OCI-LY7 (cell line): ENCODE results near the gene PHF20. TPM values are rescaled to one million over a fixed set of nuclear protein-coding genes. Genes with fewer than 3 reads are reported as not detected.

Experiments used
- BruUV-seq: library from RNA; stranded (reverse); fragments of 400-500 nt; replicated peaks from 2 replicates; lab custom pipeline; 2021; lab: Mats Ljungman, UMichigan
- CTCF ChIA-PET: fragments of 300-600 bp; sonication (Branson Sonifier 250); formaldehyde crosslinking; loops from one replicate; lab custom pipeline; 2022; ENCODE audit warnings: antibody characterized with exemption; ENCODE audit not compliant: unreplicated experiment; lab: Charles Lee
- POLR2A ChIA-PET: fragments of 300-600 bp; sonication (Branson Sonifier 250); formaldehyde crosslinking; loops from one replicate; lab custom pipeline; 2022; ENCODE audit warnings: antibody characterized with exemption; lab: Charles Lee
- DNase-seq: peaks from one replicate; pipeline ENCODE4 v3.0.0-alpha.2; 2015; ENCODE audit warnings: low spot score
- H2AFZ ChIP-seq: fragments of 200-600 bp; sonication (generic), shearing (Covaris generic); 2 replicates; pipeline ENCODE4 v1.6.1; 2014; ENCODE audit warnings: mild to moderate bottlenecking, antibody characterized with exemption, low read length, moderate library complexity
- H3K27ac ChIP-seq: fragments of 200-600 bp; sonication (generic); 2 replicates; pipeline ENCODE4 v1.5.1; 2014; ENCODE audit warnings: mixed run types, low read depth, mild to moderate bottlenecking, moderate library complexity, low read length, inconsistent platforms; ENCODE audit not compliant: poor library complexity, severe bottlenecking
- H3K36me3 ChIP-seq: fragments of 200-600 bp; sonication (generic); 2 replicates; pipeline ENCODE4 v1.6.1; 2014; ENCODE audit warnings: mild to moderate bottlenecking, antibody characterized with exemption, low read length, moderate library complexity, mixed read lengths; ENCODE audit not compliant: insufficient read depth
- H3K4me1 ChIP-seq: fragments of 200-600 bp; sonication (generic); 2 replicates; pipeline ENCODE4 v1.5.1; 2014; ENCODE audit warnings: mild to moderate bottlenecking, low read length; ENCODE audit not compliant: insufficient read depth, poor library complexity, severe bottlenecking
- H3K4me2 ChIP-seq: fragments of 200-600 bp; sonication (generic); 2 replicates; pipeline ENCODE4 v1.6.1; 2014; ENCODE audit warnings: mild to moderate bottlenecking, low read length
- H3K4me3 ChIP-seq: fragments of 200-600 bp; sonication (generic); 2 replicates; pipeline ENCODE4 v1.5.1; 2014; ENCODE audit warnings: mild to moderate bottlenecking, low read depth, low read length; ENCODE audit not compliant: poor library complexity, severe bottlenecking
- H3K79me2 ChIP-seq: fragments of 200-600 bp; sonication (generic); 2 replicates; pipeline ENCODE4 v1.6.1; 2016; ENCODE audit warnings: low read depth, mild to moderate bottlenecking, low read length, moderate library complexity, mixed read lengths; ENCODE audit not compliant: insufficient read depth
- H3K9me2 ChIP-seq: fragments of 200-600 bp; sonication (generic); 2 replicates; pipeline ENCODE4 v1.6.1; 2016; ENCODE audit warnings: mild to moderate bottlenecking, low read length, mixed read lengths; ENCODE audit not compliant: insufficient read depth
- H3K9me3 ChIP-seq: fragments of 200-600 bp; sonication (generic); 2 replicates; pipeline ENCODE4 v1.6.1; 2014; ENCODE audit warnings: mild to moderate bottlenecking, mixed run types, low read length, mixed read lengths
- H4K20me1 ChIP-seq: fragments of 200-600 bp; sonication (generic); 2 replicates; pipeline ENCODE4 v1.6.1; 2014; ENCODE audit warnings: mild to moderate bottlenecking, antibody characterized with exemption, low read length, moderate library complexity, mixed read lengths; ENCODE audit not compliant: insufficient read depth
- EZH2phosphoT487 ChIP-seq: fragments of 200-600 bp; sonication (generic); IDR thresholded peaks from 2 replicates; pipeline ENCODE4 v1.6.1; 2018; ENCODE audit warnings: low read depth, borderline replicate concordance, mild to moderate bottlenecking, mixed run types, antibody characterized with exemption, low read length, moderate library complexity, mixed read lengths
- intact Hi-C: fragments of 100-400 bp; cut with micrococcal nuclease; formaldehyde crosslinking; loops from one replicate; pipeline ENCODE4 v1.10.0; 2022; ENCODE audit not compliant: unreplicated experiment
- total RNA-seq, 2 experiments: library from RNA; depleted of rRNA in 1 of 2; stranded (reverse); fragments of >200 nt in 1 of 2; shearing (Covaris generic) in 1 of 2; gene quantifications; 2 replicates each; pipeline ENCODE4 v1.2.3, GENCODE V29; 2014 to 2022
- TF ChIP-seq, protein P1 (sequence below): fragments of 200-600 bp; sonication (generic); conservative IDR thresholded peaks from 2 replicates; pipeline ENCODE4 v1.5.1; 2014; ENCODE audit warnings: mild to moderate bottlenecking, antibody characterized with exemption, low read length, moderate library complexity, mixed read lengths

The PHF20 gene
- total RNA-seq, 2 experiments from 2014 or later: 37.9 to 47.8 TPM

DNA sequence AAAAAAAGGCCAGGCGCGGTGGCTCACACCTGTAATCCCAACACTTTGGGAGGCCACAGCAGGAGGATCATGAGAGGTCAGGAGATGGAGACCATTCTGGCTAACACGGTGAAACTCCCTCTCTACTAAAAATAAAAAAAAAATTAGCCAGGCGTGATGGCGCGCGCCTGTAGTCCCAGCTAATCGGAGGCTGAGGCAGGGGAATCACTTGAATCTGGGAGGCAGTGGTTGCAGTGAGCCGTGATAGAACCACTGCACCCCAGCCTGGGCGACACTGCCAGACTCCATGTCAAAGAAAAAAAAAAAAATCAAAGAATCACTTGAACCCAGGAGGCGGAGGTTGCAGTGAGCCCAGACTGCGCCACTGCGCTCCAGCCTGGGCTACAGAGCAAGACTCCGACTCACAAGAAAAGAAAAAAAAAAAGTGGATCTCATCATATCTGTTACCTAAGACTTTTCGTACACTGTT, 33.9 kb upstream of the PHF20 start:
- H3K36me3 ChIP-seq: peaks cover 91% of the 10 kb centered on the region
- no peaks in the 10 kb centered on the region for H3K9me2 ChIP-seq
- H3K9me3 ChIP-seq: no peaks in the 10 kb centered on the region
- no peak overlapping the region for H2AFZ ChIP-seq
- no peak overlapping the region for H3K27ac ChIP-seq
- no peak overlapping the region for H3K4me3 ChIP-seq
- no TSS peak for BruUV-seq
- no peak overlapping the region for H3K4me2 ChIP-seq
- H4K20me1 ChIP-seq: peaks cover 62% of the 10 kb centered on the region
- ChIA-PET CTCF (no interaction called here), POLR2A (no interaction called here)
- DNase-seq: no peak
- H3K79me2 ChIP-seq: peaks cover 95% of the 10 kb centered on the region
- H3K4me1 ChIP-seq: peaks cover 45% of the 10 kb centered on the region
- TF ChIP-seq EZH2phosphoT487: no peak
- TF ChIP-seq, protein P1, sequence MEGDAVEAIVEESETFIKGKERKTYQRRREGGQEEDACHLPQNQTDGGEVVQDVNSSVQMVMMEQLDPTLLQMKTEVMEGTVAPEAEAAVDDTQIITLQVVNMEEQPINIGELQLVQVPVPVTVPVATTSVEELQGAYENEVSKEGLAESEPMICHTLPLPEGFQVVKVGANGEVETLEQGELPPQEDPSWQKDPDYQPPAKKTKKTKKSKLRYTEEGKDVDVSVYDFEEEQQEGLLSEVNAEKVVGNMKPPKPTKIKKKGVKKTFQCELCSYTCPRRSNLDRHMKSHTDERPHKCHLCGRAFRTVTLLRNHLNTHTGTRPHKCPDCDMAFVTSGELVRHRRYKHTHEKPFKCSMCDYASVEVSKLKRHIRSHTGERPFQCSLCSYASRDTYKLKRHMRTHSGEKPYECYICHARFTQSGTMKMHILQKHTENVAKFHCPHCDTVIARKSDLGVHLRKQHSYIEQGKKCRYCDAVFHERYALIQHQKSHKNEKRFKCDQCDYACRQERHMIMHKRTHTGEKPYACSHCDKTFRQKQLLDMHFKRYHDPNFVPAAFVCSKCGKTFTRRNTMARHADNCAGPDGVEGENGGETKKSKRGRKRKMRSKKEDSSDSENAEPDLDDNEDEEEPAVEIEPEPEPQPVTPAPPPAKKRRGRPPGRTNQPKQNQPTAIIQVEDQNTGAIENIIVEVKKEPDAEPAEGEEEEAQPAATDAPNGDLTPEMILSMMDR: no peak
- intact Hi-C loops: loop anchor here (5.0 kb wide), 1 partner anchor 36 kb away; no protein-coding TSS in a partner anchor

DNA sequence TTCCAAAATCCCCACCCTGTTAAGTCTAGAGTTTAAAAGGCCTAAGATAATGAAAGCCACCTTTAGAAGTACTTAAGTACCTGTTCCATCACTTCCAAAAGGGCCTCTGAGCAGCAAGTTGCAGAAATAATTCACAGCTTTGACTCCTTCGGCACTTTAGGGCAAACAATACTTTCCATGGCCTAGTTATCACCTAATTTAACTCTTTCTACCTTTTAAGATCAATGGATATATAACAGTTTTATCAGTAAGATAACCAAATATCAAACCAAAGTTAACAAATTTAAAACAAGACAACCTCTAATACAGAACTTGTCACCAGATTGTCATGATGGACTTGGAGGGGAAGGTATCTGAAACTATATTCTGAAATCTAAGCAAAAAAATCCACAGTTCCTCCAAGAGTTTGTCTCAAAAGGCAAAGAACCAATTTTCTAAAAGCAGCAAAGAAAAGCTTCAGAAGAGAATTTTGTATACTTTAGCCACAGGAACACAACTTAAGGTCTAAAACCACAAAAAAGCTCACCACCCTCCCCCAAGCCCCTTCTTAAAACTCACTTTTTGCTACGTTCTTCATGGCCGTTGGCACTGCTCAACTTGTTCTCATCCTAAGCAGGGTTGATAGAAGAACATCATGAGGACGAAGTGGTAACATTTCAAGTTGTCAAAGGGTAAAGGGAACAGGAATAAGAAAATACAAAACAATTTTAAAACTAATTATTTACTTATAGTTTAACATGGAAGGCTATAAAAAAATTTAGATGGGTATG, 33.2 kb upstream of the PHF20 start:
- peaks cover 94% of the 10 kb centered on the region for H3K79me2 ChIP-seq
- intact Hi-C loops: loop anchor here (5.0 kb wide), 1 partner anchor 36 kb away; no protein-coding TSS in a partner anchor
- ChIA-PET POLR2A (no interaction called here), CTCF (no interaction called here)
- BruUV-seq: no TSS peak
- H4K20me1 ChIP-seq: peaks cover 59% of the 10 kb centered on the region
- H3K27ac ChIP-seq: no peak overlapping the region
- peaks cover 84% of the 10 kb centered on the region for H3K36me3 ChIP-seq
- no peaks in the 10 kb centered on the region for H3K9me3 ChIP-seq
- H3K4me3 ChIP-seq: peak overlapping the region; percentile 1
- no peak overlapping the region for H2AFZ ChIP-seq
- no peaks in the 10 kb centered on the region for H3K9me2 ChIP-seq
- no peak for TF ChIP-seq EZH2phosphoT487
- TF ChIP-seq, protein P1: no peak
- H3K4me1 ChIP-seq: peaks cover 49% of the 10 kb centered on the region
- H3K4me2 ChIP-seq: peak overlapping the region; percentile 7; the same call in 1 of the 2 replicates
- no peak for DNase-seq
